Neural crest cell (in vitro differentiated cells): ENCODE data around the gene SART3. TPM values are rescaled to one million over a fixed set of nuclear protein-coding genes. Genes with fewer than 3 reads are reported as not detected.

Source experiments
- DNase-seq: peaks from one replicate; pipeline ENCODE4 v3.0.0; 2021; ENCODE audit warnings: low read depth, mixed read lengths, low spot score
- H3K27ac Mint-ChIP-seq: one replicate; pipeline ENCODE4 v1.8.0; 2021; ENCODE audit warnings: mild to moderate bottlenecking, mixed read lengths; ENCODE audit not compliant: unreplicated experiment
- H3K27me3 Mint-ChIP-seq: 2 replicates; pipeline ENCODE4 v1.8.0; 2021; ENCODE audit warnings: low read depth, mild to moderate bottlenecking, mixed read lengths
- H3K36me3 Mint-ChIP-seq: 2 replicates; pipeline ENCODE4 v1.8.0; 2021; ENCODE audit warnings: low read depth, mild to moderate bottlenecking, mixed read lengths
- H3K4me1 Mint-ChIP-seq: 2 replicates; pipeline ENCODE4 v1.8.0; 2021; ENCODE audit warnings: mixed read lengths
- H3K4me3 Mint-ChIP-seq: one replicate; pipeline ENCODE4 v1.8.0; 2021; ENCODE audit warnings: mild to moderate bottlenecking, mixed read lengths
- H3K9me3 Mint-ChIP-seq: 2 replicates; pipeline ENCODE4 v1.8.0; 2021; ENCODE audit warnings: mixed read lengths
- CTCF ChIP-seq: fragments of 200-600 bp; sonication (generic); conservative IDR thresholded peaks from 2 replicates; pipeline ENCODE4 v1.5.0; 2021; ENCODE audit warnings: antibody characterized with exemption, mild to moderate bottlenecking
- total RNA-seq: library from RNA; stranded (reverse); gene quantifications from 2 replicates; pipeline ENCODE4 v1.2.1, GENCODE V29; 2021

Gene SART3
- total RNA-seq, 1 donor from 2014 or later: 89.5 TPM

- no peak overlapping the region for H3K27ac Mint-ChIP-seq
- H3K27me3 Mint-ChIP-seq: peaks cover 22% of the 10 kb centered on the region
- H3K4me3 Mint-ChIP-seq: no peak overlapping the region
- H3K4me1 Mint-ChIP-seq: peaks cover 12% of the 10 kb centered on the region
- TF ChIP-seq CTCF: no peak
- peaks cover 41% of the 10 kb centered on the region for H3K36me3 Mint-ChIP-seq
- DNase-seq: no peak
- H3K9me3 Mint-ChIP-seq: no peaks in the 10 kb centered on the region
Observed at GRCh38 chr12:108530161-108530560, 30.8 kb downstream of the SART3 start.

- H3K36me3 Mint-ChIP-seq: peaks cover 50% of the 10 kb centered on the region
- H3K27ac Mint-ChIP-seq: peak overlapping the region; percentile 23
- H3K4me1 Mint-ChIP-seq: peaks cover 12% of the 10 kb centered on the region
- TF ChIP-seq CTCF: no peak
- DNase-seq: no peak
- H3K27me3 Mint-ChIP-seq: peaks cover 24% of the 10 kb centered on the region
- no peaks in the 10 kb centered on the region for H3K9me3 Mint-ChIP-seq
- peak overlapping the region; percentile 51 for H3K4me3 Mint-ChIP-seq
Observed at GRCh38 chr12:108527166-108527496, 33.8 kb downstream of the SART3 start.

GRCh38 chr12:108526482-108527165, 34.3 kb downstream of the SART3 start:
- Mint-ChIP-seq H3K4me3 (peak overlapping the region; percentile 51), H3K36me3 (peaks cover 52% of the 10 kb centered on the region)

GRCh38 chr12:108525681-108526080, 35.3 kb downstream of the SART3 start:
- TF ChIP-seq CTCF: no peak
- H3K4me3 Mint-ChIP-seq: no peak overlapping the region
- no peaks in the 10 kb centered on the region for H3K9me3 Mint-ChIP-seq
- H3K27me3 Mint-ChIP-seq: peaks cover 21% of the 10 kb centered on the region
- H3K36me3 Mint-ChIP-seq: peaks cover 48% of the 10 kb centered on the region
- peaks cover 12% of the 10 kb centered on the region for H3K4me1 Mint-ChIP-seq
- no peak overlapping the region for H3K27ac Mint-ChIP-seq
- DNase-seq: no peak

More at GRCh38 chr12:108526482-108527165, 34.3 kb downstream of the SART3 start:
- no peak for DNase-seq
- TF ChIP-seq CTCF: no peak
- peaks cover 24% of the 10 kb centered on the region for H3K27me3 Mint-ChIP-seq
- H3K4me1 Mint-ChIP-seq: peaks cover 12% of the 10 kb centered on the region
- no peaks in the 10 kb centered on the region for H3K9me3 Mint-ChIP-seq
- H3K27ac Mint-ChIP-seq: peak overlapping the region; percentile 23

- no peak overlapping the region for H3K4me3 Mint-ChIP-seq
- no peak overlapping the region for H3K27ac Mint-ChIP-seq
- TF ChIP-seq CTCF: no peak
- peaks cover 41% of the 10 kb centered on the region for H3K36me3 Mint-ChIP-seq
- DNase-seq: no peak
- no peaks in the 10 kb centered on the region for H3K9me3 Mint-ChIP-seq
- H3K27me3 Mint-ChIP-seq: peaks cover 15% of the 10 kb centered on the region
- H3K4me1 Mint-ChIP-seq: peaks cover 12% of the 10 kb centered on the region
Observed at GRCh38 chr12:108523365-108523764, 37.6 kb downstream of the SART3 start.
